GM19043 (cell line): ENCODE results near the gene MMP3.

ENCODE experiments used
- ATAC-seq: cut with Tn5 transposase; IDR thresholded peaks from one replicate; pipeline ENCODE4 v1.9.1; 2021; ENCODE audit warnings: low read depth; ENCODE audit not compliant: unreplicated experiment

The MMP3 gene

GRCh38 chr11:102793677-102794290 lies 49.6 kb downstream of the MMP3 start:
- ATAC-seq = peak; percentile 1

GRCh38 chr11:102792604-102793003 lies 50.8 kb downstream of the MMP3 start:
- ATAC-seq = no peak

DNA sequence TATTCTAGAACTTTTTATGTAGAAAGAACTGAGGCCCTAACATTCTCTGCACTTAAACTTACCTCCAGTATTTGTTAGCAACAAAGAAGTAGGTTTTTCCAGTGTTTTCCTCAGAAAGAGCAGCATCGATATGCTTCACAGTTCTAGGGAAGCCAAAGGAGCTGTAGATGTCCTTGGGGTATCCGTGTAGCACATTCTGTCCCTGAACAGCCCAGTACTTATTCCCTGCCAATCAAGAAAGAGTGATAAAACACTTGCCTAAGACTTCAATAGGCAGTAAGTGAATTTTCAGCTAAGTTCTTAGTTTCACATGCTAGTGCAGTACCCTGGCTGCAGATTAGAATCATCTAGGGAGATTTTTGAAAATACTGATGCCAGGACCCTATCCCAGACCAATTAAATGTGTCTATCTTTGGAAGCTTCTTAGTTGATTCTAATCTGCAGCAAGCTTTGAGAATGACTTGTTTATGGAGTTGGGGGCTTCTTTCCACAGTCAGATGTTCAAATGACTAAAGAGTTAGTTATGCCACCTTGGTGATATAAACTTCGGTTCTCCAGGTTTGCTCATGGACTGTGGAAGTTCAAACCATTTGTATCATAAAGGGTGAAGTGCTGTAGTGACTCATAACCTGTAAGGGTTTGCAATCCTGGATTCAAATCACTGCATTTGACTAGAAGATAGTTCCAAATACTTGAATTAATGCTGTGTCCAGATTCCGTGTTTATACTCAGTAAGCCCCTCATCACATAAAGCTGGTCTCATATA lies 52.0 kb downstream of the MMP3 start:
- ATAC-seq = no peak

DNA sequence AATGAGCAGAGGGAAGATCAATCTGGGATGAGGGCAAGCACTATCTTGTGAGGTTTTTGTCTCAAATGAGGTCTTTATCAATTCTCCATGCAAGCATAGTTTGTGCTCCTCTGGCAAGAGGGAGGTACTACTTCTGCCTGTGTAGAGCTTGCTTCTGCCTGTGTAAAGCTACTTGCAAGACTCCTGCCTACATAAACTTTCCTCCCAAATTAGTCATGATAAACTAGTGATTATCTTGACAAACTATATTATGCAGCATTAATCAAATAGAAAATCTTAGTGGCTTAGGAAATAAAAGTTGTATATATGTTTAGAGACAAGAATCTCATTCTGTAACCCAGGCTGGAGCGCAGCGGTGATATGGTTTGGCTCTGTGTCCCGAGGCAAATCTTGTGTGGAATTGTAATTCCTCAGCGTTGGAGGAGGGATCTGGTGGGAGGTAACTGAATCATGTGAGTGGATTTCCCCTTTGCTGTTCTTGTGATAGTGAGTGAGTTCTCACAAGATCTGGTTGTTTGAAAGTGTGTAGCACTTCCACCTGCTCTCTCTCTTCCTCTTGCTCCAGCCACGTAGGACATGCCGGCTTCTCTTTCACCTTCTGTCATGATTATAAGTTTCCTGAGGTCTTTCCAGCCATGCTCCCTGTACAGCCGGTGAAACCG lies 54.9 kb downstream of the MMP3 start:
- no peak for ATAC-seq
